GM18499 (cell line): ENCODE results near the gene CYP2C18.
"Not testable (repeated sequence)": the region's sequence is repeated elsewhere in the genome, so short reads cannot be mapped to it uniquely, and the experiment has no call there.

Source experiments
- ATAC-seq: cut with Tn5 transposase; IDR thresholded peaks from one replicate; pipeline ENCODE4 v1.9.1; 2021; ENCODE audit warnings: moderate number of reproducible peaks; ENCODE audit not compliant: insufficient read depth, unreplicated experiment

The CYP2C18 gene

DNA sequence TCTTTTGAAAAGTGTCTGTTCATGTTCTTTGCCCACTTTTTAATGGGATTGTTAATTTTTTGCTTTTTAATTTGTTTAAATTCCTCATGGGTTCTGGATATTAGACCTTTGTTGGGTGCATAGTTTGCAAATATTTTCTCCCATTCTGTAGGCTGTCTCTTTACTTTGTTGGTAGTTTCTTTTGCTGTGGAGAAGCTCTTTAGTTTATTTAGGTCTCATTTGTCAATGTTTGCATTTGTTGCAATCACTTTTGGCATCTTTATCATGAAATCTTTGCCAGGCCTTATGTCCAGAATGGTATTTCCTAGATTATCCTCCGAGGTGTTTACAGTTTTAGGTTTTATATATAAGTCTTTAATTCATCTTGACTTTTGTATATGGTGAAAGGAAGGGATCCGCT is 55.1 kb downstream of the CYP2C18 start:
- no peak for ATAC-seq

DNA sequence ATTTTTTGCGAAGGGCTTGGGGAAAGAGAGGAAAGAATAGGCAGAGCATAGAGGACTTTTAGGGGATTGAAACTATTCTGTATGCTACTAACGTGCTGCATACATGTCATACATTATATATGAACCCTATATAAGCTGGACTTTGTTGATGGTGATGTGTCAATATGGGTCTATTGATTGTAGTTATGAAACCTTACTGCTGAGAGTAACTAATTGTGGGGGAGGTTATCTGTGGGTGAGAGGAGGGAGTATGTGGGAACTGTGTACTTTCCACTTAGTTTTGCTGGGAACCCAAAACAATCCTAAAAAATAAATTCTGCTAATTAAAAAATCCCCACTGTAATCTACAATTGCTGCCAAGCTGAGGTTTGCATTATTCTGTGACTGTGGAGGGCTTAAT is 63.6 kb downstream of the CYP2C18 start:
- ATAC-seq = no peak

DNA sequence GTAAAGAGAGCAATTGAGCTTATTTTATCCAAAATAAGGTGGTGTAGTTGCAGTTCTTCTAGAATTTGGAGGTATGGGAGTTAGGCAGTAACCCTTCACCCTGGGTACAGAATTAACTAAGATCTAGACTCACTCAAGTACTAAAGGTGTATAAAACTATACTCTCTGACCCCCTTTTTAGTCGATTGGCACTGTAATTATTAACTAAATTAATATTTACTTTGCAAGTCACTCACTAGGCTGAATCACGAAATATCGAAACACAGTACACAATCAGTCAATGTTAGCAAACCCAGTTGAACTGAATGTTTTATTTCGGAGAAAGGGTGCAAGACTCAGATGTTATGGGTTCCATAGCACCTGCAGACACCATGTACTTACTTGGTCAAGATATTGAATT is 64.3 kb downstream of the CYP2C18 start:
- no peak for ATAC-seq

DNA sequence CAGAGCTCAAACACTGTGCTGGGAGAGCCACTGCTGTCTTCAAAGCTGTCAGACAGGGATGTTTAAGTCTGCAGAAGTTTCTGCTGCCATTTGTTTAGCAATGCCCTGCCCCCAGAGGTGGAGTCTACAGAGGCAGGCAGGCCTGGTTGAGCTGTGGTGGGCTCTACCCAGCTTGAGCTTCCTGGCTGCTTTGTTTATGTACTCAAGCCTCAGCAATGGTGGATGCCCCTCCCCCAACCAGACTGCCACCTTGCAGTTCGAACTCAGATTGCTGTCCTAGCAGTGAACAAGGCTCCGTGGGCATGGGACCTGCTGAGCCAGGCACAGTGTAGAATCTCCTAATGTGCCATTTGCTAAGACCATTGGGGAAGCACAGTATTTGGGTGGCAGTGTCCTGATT is 74.4 kb downstream of the CYP2C18 start:
- ATAC-seq = no peak

DNA sequence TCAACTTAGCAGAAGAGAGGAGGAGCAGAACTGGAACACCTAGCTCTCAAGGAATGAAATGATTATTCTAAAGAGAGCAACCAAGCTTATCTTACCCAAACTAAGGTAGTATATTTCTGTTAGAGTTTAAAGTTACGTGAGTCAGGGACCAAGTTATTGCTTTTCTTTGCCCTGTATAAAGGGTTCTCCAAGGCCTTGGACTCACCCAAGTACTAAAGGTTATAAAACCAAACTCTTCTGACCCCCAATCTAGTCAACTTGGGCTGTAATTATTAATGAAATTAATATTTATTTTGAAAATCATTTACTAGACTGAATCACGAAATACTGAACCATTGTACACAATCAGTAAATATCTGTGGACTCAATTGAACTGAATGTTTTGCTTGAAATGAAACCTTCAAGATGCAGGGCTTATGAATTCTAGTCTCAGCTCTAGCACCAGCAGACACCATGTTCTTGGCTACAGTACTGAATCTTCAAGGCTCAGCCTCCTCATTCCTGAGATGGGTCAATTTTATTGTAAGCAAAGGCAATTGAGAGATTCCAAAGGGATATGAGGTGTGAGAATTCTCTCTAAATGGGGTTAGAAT is 77.2 kb downstream of the CYP2C18 start:
- ATAC-seq = no peak

DNA sequence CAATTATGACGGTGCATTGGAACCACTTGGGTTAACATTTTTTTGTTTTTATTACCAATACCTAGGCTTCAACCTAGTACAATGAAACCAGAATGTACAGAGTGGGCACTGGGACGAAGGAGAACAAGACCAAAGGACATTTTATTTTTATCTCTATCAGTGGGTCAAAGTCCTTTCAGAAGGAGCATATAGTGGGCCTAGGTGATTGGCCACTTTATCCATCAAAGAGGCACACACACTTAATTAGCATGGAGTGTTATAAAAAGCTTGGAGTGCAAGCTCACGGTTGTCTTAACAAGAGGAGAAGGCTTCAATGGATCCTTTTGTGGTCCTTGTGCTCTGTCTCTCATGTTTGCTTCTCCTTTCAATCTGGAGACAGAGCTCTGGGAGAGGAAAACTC is 78.9 kb downstream of the CYP2C18 start, which contains the start of gene CYP2C19:
CYP2C19 (plus strand) TSS at position 289 of the 400 bp plus-strand sequence; CDS start at position 314, 25 bp downstream.
- ATAC-seq = no peak

DNA sequence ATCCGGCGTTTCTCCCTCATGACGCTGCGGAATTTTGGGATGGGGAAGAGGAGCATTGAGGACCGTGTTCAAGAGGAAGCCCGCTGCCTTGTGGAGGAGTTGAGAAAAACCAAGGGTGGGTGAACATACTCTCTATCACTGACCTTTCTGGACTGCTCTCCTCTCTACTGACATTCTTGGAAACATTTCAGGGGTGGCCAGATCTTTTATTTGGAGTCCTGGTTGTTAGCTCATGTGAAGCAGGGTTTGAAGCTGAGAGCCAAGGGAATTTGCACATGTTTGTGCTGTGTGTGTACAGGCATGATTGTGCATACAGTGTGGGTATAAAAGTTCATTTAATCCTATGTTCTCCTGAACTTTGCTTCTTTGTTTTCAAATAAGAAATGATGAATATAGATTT is 91.9 kb downstream of the CYP2C18 start:
- not testable (repeated sequence) for ATAC-seq

DNA sequence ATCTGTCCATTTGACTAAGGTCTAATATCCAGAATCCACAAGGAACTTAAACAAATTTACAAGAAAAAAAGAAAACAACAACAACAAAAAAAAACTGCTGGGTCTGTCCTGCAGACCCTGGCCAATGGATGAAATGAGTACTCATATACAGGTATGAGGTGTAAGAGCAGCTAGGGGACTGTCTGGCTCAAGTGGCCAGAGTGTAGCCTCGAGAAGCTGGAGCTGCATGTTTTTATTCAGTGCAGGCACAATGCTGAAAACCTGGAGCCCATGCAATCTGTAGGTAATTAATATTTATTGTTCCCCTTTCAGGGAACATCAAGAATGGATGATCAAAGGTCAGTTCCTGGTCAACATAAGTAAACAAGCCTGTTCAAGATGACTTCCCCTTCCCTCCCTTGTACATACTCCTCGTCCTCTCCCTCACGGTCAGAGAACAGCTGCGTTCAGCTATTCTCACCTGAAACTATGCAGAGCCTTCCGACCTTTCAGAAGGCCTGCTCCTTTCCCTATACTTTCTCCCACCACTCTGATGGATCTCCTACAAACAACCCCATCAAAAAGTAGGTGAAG is 94.4 kb downstream of the CYP2C18 start:
- no peak for ATAC-seq

DNA sequence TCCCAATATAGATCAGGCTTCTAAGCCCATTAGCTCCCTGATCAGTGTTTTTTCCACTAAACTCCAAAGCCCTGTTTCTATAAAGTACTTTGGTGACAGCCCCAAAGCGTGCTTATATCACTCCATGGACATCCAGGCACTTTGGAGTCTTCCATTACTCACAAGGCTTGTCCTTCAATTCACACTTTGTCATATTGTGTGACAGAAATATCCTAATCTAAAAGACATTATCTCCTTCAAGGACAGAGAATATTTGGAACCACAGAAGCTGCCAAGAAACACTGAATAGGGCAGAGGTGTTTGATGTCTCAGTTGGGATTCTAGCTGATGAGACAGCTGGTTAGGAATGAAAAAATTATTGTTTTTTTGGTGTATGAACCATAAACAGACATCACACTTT is 97.3 kb downstream of the CYP2C18 start:
- no peak for ATAC-seq

DNA sequence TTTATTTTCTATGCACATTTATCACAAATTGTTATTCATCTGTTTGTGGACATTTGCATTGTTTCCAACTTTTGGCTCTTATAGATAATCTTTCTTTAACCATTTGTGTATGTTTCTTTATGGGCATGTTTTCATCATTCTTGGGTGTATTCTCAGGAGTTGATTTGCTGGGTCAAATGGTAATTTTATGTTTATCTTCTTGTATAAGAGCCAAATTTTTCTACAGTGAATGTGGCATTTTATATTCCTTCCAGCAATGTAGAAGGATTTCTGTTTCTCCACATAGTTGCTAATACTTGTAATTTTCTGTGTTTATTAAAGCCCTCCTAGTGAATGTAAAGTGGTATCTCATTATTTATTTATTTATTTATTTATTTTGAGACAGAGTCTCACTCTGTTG is 100.7 kb downstream of the CYP2C18 start:
- ATAC-seq = no peak

DNA sequence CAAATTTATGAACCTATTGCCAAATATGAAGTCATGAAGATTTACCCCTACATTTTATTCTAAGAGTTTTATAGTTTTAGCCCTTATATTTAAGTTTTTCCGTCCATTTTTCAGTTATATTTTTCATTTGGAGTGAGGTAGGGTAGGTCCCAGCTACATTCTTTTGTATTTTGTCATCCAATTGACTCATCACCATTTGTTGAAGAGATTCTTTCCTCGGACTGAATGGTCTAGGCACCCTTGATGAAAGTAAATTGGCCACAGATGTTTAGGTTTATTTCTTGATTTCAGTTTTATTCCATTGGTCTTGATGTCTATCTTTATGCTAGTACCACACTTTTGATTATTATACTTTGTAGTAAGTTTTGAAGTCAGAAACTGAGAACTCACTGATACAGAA is 101.7 kb downstream of the CYP2C18 start:
- no peak for ATAC-seq
